C4-2B (cell line): ENCODE data around the gene PRLH.

Experiments
- H3K27ac ChIP-seq: fragments of 450-650 bp; 2 replicates; pipeline ENCODE4 v1.5.1; 2017
- ZFX ChIP-seq: fragments of 450-650 bp; IDR thresholded peaks from 2 replicates; pipeline ENCODE4 v1.6.1; 2017
- TF ChIP-seq, protein P1 (sequence below): fragments of 450-650 bp; conservative IDR thresholded peaks from 2 replicates; pipeline ENCODE4 v1.5.1; 2017; ENCODE audit warnings: mild to moderate bottlenecking

Gene PRLH

DNA sequence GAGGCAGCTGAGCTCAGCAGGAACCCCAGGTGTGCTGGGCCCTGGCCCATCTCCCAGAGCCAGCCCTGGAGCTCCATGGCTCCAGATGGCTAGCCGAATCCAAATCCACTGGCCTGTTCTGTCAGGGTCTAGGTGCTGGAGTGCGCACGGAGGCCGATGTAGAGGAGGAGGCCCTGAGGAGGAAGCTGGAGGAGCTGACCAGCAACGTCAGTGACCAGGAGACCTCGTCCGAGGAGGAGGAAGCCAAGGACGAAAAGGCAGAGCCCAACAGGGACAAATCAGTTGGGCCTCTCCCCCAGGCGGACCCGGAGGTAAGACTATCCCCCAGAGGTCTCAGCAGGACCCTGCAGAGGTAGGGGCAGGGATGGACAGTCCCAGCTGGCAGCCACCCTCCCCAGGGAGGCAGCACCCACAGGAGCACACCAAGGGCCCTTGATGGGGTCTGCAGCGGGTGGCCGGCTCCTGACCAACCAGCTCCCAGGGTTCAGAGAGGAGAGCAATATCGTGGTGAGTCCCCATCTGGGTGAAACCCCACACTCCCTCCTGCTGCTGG lies 26.1 kb upstream of the PRLH start:
- TF ChIP-seq, protein P1, sequence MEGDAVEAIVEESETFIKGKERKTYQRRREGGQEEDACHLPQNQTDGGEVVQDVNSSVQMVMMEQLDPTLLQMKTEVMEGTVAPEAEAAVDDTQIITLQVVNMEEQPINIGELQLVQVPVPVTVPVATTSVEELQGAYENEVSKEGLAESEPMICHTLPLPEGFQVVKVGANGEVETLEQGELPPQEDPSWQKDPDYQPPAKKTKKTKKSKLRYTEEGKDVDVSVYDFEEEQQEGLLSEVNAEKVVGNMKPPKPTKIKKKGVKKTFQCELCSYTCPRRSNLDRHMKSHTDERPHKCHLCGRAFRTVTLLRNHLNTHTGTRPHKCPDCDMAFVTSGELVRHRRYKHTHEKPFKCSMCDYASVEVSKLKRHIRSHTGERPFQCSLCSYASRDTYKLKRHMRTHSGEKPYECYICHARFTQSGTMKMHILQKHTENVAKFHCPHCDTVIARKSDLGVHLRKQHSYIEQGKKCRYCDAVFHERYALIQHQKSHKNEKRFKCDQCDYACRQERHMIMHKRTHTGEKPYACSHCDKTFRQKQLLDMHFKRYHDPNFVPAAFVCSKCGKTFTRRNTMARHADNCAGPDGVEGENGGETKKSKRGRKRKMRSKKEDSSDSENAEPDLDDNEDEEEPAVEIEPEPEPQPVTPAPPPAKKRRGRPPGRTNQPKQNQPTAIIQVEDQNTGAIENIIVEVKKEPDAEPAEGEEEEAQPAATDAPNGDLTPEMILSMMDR: no peak
- TF ChIP-seq ZFX: no peak

DNA sequence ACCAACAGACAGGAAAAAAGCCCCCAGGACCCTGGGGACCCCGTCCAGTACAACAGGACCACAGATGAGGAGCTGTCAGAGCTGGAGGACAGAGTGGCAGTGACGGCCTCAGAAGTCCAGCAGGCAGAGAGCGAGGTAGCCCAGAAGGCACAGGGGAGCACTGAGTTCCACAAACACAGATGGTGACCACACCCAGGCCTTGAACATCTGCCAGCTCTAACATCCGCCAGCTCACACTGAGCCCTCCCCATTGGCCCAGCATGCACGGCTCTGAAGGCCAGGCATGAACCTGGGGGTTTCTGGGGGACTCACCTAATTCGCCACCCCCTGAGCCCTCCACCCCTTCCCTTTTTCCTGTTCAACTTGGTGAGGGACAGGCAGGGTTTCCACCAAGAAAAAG lies 25.6 kb upstream of the PRLH start:
- peak overlapping the region; percentile 26; the same call in 1 of the 2 replicates for H3K27ac ChIP-seq
- TF ChIP-seq ZFX: no peak
- TF ChIP-seq, protein P1: no peak

More for the DNA sequence above, 26.1 kb upstream of the PRLH start:
- peak overlapping the region; percentile 26; the same call in 1 of the 2 replicates for H3K27ac ChIP-seq

DNA sequence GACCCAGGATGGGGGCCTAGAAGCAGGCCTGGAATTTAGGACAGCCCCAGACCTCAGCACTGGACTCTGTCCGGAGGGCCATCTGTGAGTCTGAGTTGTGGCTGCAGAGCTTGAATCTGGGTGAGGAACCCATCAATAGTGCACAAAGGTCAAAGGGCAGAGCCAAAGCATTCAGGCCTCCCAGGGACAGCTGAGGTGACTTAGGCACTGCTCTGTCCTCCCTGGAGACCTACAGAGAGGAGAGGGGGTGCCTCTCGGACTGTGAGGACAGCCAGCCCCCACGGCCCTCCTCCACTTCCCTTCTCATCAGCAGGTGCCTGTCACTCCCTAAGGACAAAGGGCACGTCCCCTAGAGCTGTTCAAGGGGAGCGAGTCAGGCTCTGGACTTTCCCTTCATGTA lies 25.1 kb upstream of the PRLH start:
- no peak for TF ChIP-seq ZFX
- TF ChIP-seq, protein P1: no peak
- H3K27ac ChIP-seq: peak overlapping the region; percentile 26; the same call in 1 of the 2 replicates

DNA sequence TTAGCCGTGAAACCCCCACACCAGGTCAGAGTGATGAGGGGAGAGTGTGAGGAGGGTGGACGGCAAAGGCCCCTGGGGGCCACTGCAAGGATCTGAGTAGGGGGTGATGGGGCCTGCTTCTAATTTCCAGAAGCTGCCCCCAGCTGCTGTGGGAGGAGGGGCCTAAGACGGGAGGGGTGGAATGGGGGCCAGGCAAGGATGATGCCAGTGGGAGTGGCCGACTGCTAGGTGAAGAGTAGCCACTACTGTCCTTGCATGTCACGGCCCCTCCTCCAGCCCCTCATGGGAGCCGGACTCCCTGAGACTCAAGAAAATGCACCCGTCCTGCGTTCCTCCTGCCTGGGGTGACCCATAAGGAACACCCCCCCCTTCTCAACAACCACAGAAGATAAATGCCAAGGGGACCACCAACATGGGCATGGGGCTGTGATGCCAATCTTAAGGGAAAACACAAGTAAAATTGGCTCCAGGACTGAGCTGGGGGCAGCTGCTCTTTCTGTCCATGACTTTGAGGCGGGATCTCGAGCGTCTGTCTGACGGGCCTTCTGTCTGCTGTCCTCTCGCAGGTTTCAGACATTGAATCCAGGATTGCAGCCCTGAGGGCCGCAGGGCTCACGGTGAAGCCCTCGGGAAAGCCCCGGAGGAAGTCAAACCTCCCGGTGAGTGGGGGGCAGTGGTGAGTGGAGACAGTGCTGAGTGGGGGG lies 24.2 kb upstream of the PRLH start:
- TF ChIP-seq, protein P1: no peak
- TF ChIP-seq ZFX: no peak
- no peak overlapping the region for H3K27ac ChIP-seq

DNA sequence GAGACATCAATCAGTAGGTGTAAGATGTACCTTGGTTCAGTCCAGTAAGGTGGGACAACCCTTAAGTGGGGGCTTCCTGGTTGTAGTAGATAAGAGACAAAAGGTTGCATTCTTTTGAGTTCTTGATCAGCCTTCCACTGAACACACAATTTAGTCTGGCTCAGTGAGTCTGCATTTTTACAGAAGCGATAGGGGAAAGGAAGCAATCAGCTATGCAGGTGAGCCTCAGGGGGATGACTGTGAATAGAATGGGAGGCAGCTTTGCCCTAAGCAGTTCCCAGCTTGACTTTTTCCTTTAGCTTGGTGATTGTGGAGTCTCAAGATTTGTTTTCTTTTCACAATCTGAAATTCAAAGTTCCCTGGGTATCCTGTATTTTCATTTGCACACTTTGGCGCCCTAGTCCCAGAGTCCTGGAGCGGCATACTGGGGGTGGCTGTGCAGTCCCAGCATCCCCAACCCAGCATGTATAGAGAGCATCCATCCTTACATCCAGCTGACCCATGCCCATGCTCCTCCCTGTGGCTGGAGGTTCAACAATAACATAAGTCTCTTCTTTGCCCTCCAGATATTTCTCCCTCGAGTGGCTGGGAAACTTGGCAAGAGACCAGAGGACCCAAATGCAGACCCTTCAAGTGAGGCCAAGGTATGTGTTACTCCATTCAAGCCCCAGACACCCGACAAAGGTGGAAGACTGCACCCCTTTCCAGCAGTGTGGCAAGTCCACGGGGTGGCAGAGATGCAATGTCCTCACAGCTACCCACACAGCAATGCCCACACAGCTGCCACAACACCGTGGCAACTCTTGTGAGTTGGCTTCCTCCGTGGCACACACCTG lies 20.1 kb upstream of the PRLH start:
- H3K27ac ChIP-seq: no peak overlapping the region
- TF ChIP-seq ZFX: no peak

DNA sequence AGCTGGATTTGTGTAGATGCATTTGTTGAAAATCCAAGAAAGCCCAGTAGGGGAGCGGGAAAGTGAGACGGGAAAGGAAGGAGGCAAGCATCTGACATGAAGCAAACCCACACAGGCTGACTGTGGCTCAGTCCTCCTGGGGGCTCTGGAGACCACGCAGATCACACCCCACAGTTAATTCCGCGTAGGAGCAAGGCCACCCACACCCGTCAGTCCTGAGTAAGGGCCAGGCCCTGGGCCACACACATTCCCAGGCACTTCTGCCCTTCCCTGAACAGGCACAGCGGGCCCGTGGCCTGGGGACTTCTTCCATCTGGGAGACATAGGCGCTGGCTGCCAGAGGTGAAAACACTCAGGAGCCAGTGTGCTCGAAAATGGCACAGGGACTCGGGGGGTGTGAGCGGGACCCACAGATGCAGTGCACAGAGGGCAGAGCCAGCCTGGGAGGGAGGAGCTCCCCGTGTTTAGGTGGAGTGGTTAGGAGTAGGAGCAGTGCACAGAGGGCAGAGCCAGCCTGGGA lies 19.4 kb upstream of the PRLH start:
- no peak overlapping the region for H3K27ac ChIP-seq
- TF ChIP-seq, protein P1: no peak
- TF ChIP-seq ZFX: no peak

DNA sequence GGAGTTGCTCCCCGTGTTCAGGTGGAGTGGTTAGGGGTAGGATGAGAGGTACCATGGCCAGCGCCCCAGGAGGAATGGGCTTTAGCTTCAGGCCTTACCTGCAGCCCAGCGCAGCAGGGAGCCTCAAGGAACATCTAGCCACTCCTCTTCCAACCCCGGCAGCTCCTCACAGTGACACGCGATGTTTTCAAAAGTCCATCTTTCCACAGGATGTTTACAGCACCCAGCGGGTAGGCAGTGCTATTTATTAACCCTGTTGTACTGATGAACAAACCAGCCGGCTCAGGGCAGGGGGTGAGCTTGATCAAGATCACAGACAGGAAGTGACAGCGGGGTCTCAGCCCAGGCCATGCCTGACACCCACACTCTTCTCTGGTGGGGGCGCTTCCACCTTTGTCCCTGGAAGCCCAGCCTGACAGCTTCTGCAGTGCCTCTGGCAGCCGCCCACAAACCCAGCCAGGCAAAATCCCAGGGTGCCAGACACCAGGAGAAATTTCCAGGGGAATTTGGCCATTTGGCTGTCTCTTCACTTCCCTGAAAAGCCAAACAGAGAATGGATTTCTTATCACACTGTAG lies 18.4 kb upstream of the PRLH start:
- H3K27ac ChIP-seq: no peak overlapping the region
- TF ChIP-seq, protein P1: no peak
- no peak for TF ChIP-seq ZFX
